IMR-90 (cell line): ENCODE measurements around the gene CCN2.

Experiments used
- CEBPB ChIP-seq: IDR thresholded peaks from 2 replicates; pipeline ENCODE4 v1.6.1; 2012; ENCODE audit warnings: low read depth, low read length, improper control_type of control experiment
- CTCF ChIP-seq: conservative IDR thresholded peaks from 2 replicates; pipeline ENCODE4 v1.5.1; 2012; ENCODE audit warnings: mild to moderate bottlenecking, low read depth, low read length, improper control_type of control experiment
- FOS ChIP-seq: fragments of 150-350 bp; IDR thresholded peaks from 2 replicates; pipeline ENCODE4 v1.6.1; 2016; ENCODE audit warnings: low read depth, low read length
- POLR2A ChIP-seq: IDR thresholded peaks from 2 replicates; pipeline ENCODE4 v1.6.1; 2012; ENCODE audit warnings: mild to moderate bottlenecking, low read depth, low read length
- RAD21 ChIP-seq: IDR thresholded peaks from 2 replicates; pipeline ENCODE4 v1.6.1; 2012; ENCODE audit warnings: low read length, improper control_type of control experiment
- SMC3 ChIP-seq: fragments of 150-350 bp; IDR thresholded peaks from 2 replicates; pipeline ENCODE4 v1.6.1; 2016; ENCODE audit warnings: low read depth, mild to moderate bottlenecking, antibody characterized with exemption, low read length, moderate library complexity

DNA sequence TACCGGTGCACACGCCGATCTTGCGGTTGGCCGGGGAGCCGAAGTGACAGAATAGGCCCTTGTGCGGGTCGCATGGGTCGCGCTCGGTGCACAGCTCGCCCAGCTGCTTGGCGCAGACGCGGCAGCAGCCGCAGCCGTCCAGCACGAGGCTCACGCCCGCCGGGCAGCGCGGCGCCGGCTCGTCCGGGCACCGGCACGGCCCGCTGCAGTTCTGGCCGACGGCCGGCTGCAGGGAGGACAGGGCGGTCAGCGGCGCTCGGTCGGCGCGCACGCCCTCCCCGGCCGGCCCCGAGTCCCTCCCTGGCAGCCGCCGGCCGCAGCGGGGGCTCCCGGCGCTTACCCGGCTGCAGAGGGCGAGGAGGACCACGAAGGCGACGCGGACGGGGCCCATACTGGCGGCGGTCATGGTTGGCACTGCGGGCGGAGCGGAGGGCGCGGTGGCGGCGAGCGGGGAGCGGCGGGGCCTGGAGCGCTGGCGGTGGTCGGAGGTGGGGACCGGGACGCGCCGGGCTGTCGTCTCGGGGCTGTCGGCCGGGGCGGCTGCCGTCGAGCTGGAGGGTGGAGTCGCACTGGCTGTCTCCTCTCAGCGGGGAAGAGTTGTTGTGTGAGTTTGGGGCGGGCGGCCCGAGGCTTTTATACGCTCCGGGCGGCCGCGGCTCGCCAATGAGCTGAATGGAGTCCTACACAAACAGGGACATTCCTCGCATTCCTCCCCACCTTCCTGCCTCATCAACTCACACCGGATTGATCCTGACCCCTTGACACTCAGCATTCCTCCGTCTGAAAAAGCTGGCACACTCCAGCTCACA, at the start of gene CCN2:
- TF ChIP-seq POLR2A, result peak; percentile 99
- TF ChIP-seq SMC3, result no peak
- no peak for TF ChIP-seq CEBPB
- no peak for TF ChIP-seq CTCF
- peak; percentile 15; the same call in 1 of the 2 replicates for TF ChIP-seq RAD21
- no peak; the same call in 1 of the 2 replicates for TF ChIP-seq FOS
